Measurements from ENCODE around the gene PDILT.
"Not testable (repeated sequence)": the region's sequence is repeated elsewhere in the genome, so short reads cannot be mapped to it uniquely, and the experiment has no call there.

Gene PDILT

GRCh38 chr16:20320178-20320577 is 84.4 kb downstream of the PDILT start:
- no peak for DNase-seq

DNA sequence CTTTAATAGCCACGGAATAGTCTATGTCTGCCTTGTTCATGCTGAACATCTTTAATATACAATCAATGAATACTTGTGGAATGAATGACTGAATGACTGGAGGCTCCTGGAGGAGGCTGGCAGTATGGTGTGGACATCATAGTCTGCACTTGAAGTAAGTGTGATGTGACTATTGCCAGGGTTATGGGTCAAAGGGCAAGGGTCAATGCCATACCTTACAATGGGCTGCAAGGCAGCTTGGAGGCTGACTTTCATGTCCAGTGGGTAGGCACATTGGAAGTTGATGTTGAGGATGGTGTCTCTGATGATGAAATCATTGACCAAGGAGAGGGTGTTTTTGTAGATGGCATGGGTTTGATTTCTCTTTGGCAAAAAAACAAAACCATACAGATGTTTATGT is 85.1 kb downstream of the PDILT start:
- no peak for DNase-seq

DNA sequence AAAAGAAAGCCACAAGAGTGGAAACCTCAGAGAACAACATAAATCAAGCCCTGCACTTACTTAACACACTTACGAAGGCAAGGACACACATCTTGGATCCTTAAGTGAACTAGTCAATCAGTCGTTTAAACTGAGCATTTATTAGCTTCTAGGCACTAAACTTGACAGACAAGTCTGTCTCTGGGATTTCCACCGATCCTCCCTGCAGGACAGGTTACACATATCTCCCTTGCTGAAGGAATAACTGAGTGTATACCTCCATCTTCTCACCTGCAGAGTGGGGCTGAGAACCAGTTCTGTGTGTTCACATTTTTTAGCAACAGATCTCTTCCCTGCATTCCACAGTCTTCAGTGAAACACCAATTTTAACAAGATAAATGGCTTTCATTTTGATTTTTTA is 86.1 kb downstream of the PDILT start:
- no peak for DNase-seq

DNA sequence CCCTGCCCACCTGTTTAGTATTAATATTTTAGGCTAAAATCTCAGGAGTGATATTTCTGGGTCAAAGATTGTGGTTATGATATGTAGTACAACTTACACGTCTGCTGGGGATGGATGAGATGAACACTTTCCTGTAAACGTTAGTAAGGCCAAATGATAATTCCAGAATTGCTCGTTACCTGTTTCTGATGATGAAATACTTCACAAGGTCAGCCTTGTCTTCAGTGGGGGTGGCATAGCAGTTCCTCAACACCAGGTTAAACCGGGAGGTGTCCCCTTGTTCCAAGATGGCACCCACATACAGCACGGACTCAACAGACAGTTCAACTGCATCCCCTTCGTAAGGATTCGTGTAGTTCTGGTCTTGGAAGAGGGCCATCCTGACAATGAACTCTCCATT is 86.5 kb downstream of the PDILT start:
- DNase-seq, result no peak

DNA sequence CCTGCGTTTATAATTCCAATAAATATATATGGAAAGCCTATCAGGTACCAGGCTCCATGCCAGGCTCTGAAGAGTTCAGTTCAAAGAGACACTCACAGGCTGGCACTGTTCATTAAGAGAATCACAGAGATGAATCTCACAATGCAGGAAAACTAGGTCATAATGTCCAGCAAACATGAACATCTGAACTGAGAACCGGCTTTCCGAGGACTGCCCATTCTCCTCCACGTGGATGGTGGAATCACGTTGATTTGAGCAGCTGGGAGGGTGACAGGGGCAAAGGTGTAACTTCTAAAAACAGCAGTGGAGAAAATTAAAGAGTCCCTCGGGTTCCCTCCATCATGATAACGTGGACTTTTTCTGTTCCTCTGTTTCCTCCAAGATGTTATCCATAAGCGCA is 87.4 kb downstream of the PDILT start:
- no peak for DNase-seq

GRCh38 chr16:20316715-20317114 is 87.8 kb downstream of the PDILT start:
- no peak for DNase-seq

GRCh38 chr16:20315764-20316163 is 88.8 kb downstream of the PDILT start:
- no peak for DNase-seq

DNA sequence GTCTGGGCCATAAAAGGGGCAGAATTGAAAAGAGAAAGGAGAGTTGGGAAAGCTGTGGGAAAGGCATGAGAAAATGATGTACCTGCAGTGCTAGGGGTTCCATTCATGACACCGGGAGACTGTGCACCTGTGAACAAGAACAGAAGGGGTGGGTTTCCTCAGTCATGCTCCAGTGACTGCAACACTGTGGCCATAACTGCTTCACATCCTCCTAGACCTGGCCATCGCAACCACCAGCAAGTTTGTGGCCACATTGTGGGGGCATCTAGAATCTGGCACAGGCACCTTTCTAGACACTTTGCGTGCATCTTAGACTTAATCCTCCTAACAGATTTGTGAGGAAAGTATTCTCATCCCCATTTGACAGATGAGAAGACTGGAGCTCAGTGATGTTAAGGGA is 90.0 kb downstream of the PDILT start:
- no peak for DNase-seq

GRCh38 chr16:20313741-20314140 is 90.8 kb downstream of the PDILT start:
- DNase-seq, result no peak

DNA sequence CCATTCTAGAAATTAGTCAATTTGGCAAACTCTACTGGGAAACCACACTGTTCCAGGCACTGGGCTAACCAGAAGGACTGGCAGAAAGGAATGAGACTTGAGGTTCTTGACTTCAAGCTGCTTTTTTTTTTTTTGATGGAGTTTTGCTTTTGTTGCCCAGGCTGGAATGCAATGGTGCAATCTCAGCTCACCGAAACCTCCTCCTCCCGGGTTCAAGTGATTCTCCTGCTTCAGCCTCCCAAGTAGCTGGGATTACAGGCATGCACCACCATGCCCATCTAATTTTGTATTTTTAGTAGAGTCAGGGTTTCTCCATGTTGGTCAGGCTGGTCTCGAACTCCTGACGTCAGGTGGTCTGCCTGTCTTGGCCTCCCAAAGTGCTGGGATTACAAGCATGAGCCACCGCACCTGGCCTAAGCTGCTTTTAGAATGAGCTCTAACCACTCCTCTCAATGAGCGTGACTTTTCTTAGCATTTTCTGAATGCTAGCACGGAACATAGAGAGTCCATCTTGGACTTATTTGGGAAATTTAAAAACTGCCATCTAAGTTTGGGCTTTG is 91.9 kb downstream of the PDILT start:
- not testable (repeated sequence) for DNase-seq

DNA sequence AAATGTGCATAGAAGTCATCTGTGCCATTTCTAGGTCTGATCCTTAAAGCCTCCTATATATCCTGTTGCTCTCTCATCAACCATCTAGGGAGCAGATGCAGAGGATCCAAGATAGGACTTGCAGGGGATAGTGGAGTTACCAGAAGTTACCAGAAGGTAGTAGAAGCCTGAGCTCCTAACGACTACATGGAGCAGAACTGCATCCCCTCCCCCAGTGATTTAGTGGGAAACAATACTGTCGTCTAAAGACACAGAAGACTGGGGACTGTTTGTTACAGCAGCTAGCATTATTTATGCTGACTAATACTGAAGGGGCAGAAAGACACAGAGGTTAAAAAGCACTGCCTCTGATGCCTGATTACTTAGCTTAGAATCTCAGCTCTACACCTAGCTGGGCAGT is 93.0 kb downstream of the PDILT start:
- DNase-seq, result no peak

DNA sequence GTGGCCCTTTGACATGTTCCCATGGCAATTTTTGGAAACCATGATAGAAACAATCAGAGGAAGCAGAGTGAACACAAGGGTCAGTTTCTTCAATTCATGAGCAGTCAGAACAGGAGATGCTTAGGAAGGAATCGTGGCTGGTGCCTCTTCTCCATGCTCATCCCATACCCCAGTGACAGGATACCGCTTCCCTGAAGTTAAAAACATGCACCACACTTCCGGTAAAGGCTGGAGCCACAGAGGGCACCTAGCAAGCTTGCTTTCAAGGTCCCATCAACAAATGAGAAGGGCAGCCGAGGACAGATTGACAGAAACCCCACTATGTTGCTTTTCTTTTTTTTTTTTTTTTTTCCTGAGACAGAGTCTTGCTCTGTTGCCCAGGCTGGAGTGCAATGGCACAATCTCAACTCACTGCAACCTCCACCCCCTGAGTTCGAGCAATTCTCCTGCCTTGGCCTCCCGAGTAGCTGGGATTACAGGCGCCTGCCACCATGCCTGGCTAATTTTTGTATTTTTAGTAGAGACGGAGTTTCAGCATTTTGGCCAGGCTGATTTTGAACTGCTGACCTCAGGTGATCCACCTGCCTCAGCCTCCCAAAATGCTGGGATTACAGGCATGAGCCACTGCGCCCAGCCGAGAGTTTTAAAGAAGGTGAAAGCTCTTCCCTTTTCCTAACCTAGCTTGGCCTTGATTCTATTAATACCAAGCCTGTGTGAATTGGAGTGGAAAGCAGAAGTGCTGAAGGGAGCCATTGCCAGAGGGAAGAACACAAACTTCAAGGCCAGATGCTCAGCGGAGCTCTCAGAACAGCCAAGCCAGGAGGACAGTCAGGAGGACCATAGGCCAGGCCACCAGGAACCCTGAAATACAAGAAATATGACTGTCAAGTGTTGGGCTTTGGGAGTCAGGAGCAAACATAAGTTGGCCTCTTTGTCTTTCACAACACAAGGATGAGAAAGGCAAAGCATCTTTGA is 93.8 kb downstream of the PDILT start:
- peak; percentile 6 for DNase-seq

GRCh38 chr16:20309786-20310185 is 94.8 kb downstream of the PDILT start:
- DNase-seq, result no peak
